ENCODE data around the gene ACYP1.
A peak's percentile ranks its signal among the peaks of the same experiment; 100 is the strongest.

ACYP1 gene

GRCh38 chr14:75063491-75064204 is at the start of gene ACYP1:
Gene ACYP1, minus strand, starts transcription at chr14:75064024. Its CDS starts 471 bp downstream, at chr14:75063553.
- DNase-seq = peak; percentile 43

- DNase-seq = no peak
Observed at GRCh38 chr14:75109877-75110276, 46.1 kb upstream of the ACYP1 start.

GRCh38 chr14:75107186-75107585 is 43.4 kb upstream of the ACYP1 start:
- DNase-seq = no peak

GRCh38 chr14:75101491-75101890 is 37.7 kb upstream of the ACYP1 start:
- DNase-seq = no peak

GRCh38 chr14:75098682-75099081 is 34.9 kb upstream of the ACYP1 start:
- no peak for DNase-seq

- DNase-seq = no peak
Observed at GRCh38 chr14:75098212-75098611, 34.4 kb upstream of the ACYP1 start.

GRCh38 chr14:75096959-75097358 is 33.1 kb upstream of the ACYP1 start:
- no peak for DNase-seq

GRCh38 chr14:75095690-75096089 is 31.9 kb upstream of the ACYP1 start:
- DNase-seq = no peak

- no peak for DNase-seq
Observed at GRCh38 chr14:75094896-75095295, 31.1 kb upstream of the ACYP1 start.

- DNase-seq = no peak
Observed at GRCh38 chr14:75092698-75093097, 28.9 kb upstream of the ACYP1 start.

- DNase-seq = no peak
Observed at GRCh38 chr14:75091251-75091650, 27.4 kb upstream of the ACYP1 start.

- no peak for DNase-seq
Observed at GRCh38 chr14:75090353-75090752, 26.5 kb upstream of the ACYP1 start.

GRCh38 chr14:75088566-75089373 is 24.9 kb upstream of the ACYP1 start:
- no peak for DNase-seq

- no peak for DNase-seq
Observed at GRCh38 chr14:75088153-75088552, 24.3 kb upstream of the ACYP1 start.

GRCh38 chr14:75084513-75084912 is 20.7 kb upstream of the ACYP1 start:
- DNase-seq = no peak

- DNase-seq = no peak
Observed at GRCh38 chr14:75083271-75083670, 19.4 kb upstream of the ACYP1 start.

- DNase-seq = no peak
Observed at GRCh38 chr14:75081660-75082229, 17.9 kb upstream of the ACYP1 start.

- no peak for DNase-seq
Observed at GRCh38 chr14:75079521-75079920, 15.7 kb upstream of the ACYP1 start.

- no peak for DNase-seq
Observed at GRCh38 chr14:75077794-75078193, 14.0 kb upstream of the ACYP1 start.

- no peak for DNase-seq
Observed at GRCh38 chr14:75070383-75070782, 6.6 kb upstream of the ACYP1 start.

GRCh38 chr14:75069811-75070145 is 6.0 kb upstream of the ACYP1 start:
- no peak for DNase-seq

GRCh38 chr14:75069121-75069810 is 5.4 kb upstream of the ACYP1 start, which contains the start of gene ZC2HC1C:
Gene ZC2HC1C, plus strand, starts transcription at chr14:75069641. Its CDS starts 933 bp downstream, at chr14:75070574.
- DNase-seq = peak; percentile 46

Data from NCI-H2029 treated with DMSO at 0.1 percent for 48 hours (cell line).